ENCODE measurements around the gene ZNF850. TPM values are rescaled to one million over a fixed set of nuclear protein-coding genes. Genes with fewer than 3 reads are reported as not detected.
"Not testable (repeated sequence)": the region's sequence is repeated elsewhere in the genome, so short reads cannot be mapped to it uniquely, and the experiment has no call there.

The ZNF850 gene
- total RNA-seq, 1 experiment from 2014 or later, result 14.7 TPM

DNA sequence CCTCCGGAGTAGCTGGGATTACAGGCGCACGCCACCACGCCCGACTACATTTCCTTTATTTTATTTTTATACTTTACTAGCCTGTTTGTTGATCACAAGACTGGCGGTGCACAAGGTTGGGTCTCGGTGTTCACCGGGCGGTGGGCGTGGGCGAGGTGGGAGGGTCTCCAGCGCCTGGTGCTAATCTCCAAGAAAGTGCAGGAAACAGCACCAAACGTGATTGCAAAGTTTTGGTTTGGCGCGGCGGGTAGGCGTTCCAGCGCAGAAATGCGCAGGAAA, 24.0 kb upstream of the ZNF850 start:
- Histone ChIP-seq H3K9me3 (ENCODE audit: low read depth, low read length, poor library complexity, severe bottlenecking) (peaks cover 21% of the 10 kb centered on the region), H3K4me1 (ENCODE audit: insufficient read depth, low read length, poor library complexity, severe bottlenecking) (no peaks in the 10 kb centered on the region), H3K27ac (ENCODE audit: low read depth, low read length, poor library complexity, severe bottlenecking) (no peak overlapping the region), H3K4me3 (ENCODE audit: low read depth, low read length, poor library complexity, severe bottlenecking) (peak overlapping the region; percentile 59), H3K36me3 (ENCODE audit: insufficient read depth, low read length, poor library complexity, severe bottlenecking) (no peaks in the 10 kb centered on the region), H3K27me3 (replicated peaks; ENCODE audit: insufficient read depth, low read depth, low read length, poor library complexity) (no peaks in the 10 kb centered on the region)
- ChIA-PET CTCF (no interaction called here), POLR2A (ENCODE audit: low non-redundant PET) (no interaction called here)
- TF ChIP-seq EZH2 (IDR thresholded peaks at IDR 0.05; ENCODE audit: borderline replicate concordance, low read depth, low read length, poor library complexity, severe bottlenecking), result no peak
- TF ChIP-seq, protein P1, sequence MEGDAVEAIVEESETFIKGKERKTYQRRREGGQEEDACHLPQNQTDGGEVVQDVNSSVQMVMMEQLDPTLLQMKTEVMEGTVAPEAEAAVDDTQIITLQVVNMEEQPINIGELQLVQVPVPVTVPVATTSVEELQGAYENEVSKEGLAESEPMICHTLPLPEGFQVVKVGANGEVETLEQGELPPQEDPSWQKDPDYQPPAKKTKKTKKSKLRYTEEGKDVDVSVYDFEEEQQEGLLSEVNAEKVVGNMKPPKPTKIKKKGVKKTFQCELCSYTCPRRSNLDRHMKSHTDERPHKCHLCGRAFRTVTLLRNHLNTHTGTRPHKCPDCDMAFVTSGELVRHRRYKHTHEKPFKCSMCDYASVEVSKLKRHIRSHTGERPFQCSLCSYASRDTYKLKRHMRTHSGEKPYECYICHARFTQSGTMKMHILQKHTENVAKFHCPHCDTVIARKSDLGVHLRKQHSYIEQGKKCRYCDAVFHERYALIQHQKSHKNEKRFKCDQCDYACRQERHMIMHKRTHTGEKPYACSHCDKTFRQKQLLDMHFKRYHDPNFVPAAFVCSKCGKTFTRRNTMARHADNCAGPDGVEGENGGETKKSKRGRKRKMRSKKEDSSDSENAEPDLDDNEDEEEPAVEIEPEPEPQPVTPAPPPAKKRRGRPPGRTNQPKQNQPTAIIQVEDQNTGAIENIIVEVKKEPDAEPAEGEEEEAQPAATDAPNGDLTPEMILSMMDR (conservative IDR thresholded peaks at IDR 0.05; ENCODE audit: low read depth, low read length), result no peak
- DNase-seq (ENCODE audit: low spot score), result no peak
- intact Hi-C loops (cut with micrococcal nuclease; ENCODE audit: unreplicated experiment), result no loop called here
- no TSS peak for BruUV-seq (replicated peaks)

DNA sequence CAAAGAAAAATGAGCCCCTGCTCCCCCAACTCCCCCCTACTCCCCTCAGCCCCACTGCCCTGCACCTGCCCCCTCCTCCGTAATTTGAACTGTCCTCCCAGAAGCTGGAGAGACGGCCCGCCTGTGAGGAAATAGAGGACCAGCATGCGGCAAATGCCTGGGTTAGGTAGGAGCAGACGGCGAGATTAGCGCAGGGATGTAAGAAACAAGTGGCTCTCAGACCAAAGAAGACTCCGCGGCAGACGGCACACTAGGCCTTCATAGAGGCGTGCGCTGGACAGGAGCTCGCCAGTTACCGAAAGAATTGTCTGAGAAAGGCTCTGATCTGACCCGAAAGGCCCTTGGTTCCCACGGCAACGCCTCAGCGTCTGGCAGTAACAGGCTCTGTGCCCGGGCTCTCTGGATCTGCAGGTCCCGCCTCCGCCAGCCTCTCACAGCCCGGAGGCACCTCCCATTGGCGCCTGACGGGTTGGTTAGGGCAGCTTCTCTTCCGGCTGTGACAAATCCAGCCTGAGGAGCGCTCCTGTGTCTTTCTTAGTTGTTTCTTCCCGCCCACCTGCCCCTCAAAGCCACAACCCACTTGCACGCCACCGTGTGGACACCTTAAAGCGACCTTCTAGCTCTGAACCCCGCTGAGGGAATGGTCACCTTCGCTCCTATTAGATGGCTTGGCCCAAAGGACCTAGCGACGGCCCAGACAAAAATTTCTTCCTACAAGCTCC, 19.0 kb upstream of the ZNF850 start:
- CTCF ChIA-PET; POLR2A ChIA-PET (ENCODE audit: low non-redundant PET); intact Hi-C loops (cut with micrococcal nuclease; ENCODE audit: unreplicated experiment); H3K4me3 ChIP-seq (ENCODE audit: low read depth, low read length, poor library complexity, severe bottlenecking); H3K36me3 ChIP-seq (ENCODE audit: insufficient read depth, low read length, poor library complexity, severe bottlenecking); H3K27ac ChIP-seq (ENCODE audit: low read depth, low read length, poor library complexity, severe bottlenecking); DNase-seq (ENCODE audit: low spot score); BruUV-seq (replicated peaks); H3K27me3 ChIP-seq (replicated peaks; ENCODE audit: insufficient read depth, low read depth, low read length, poor library complexity); H3K4me1 ChIP-seq (ENCODE audit: insufficient read depth, low read length, poor library complexity, severe bottlenecking): not testable (repeated sequence)
- H3K9me3 ChIP-seq (ENCODE audit: low read depth, low read length, poor library complexity, severe bottlenecking), result peaks cover 12% of the 10 kb centered on the region

DNA sequence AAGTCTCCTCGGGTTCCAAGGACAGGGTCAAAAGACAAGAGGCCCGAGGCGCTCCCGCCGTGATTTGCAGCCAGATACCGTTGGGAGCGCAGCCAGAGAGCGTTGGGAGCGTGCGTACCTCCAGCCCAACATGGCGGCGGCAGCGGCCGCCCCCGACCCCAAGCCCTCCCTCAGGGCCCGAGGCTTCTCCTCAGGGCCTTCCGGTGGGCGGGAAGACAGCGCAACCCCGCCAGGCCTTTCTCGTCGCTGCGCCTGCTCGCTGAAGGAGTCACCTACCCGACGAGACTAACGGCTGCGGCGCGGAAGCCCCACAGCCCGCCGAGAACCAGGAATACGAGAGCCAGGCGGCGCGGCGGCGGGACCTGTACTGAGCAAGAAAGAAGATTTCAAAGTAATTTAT, 3.2 kb upstream of the ZNF850 start:
- intact Hi-C loops (cut with micrococcal nuclease; ENCODE audit: unreplicated experiment), result no loop called here
- DNase-seq (ENCODE audit: low spot score), result no peak
- H3K27ac ChIP-seq (ENCODE audit: low read depth, low read length, poor library complexity, severe bottlenecking), result no peak overlapping the region
- BruUV-seq (replicated peaks), result no TSS peak
- TF ChIP-seq EZH2 (IDR thresholded peaks at IDR 0.05; ENCODE audit: borderline replicate concordance, low read depth, low read length, poor library complexity, severe bottlenecking), result no peak
- TF ChIP-seq, protein P1 (conservative IDR thresholded peaks at IDR 0.05; ENCODE audit: low read depth, low read length), result no peak
- H3K4me1 ChIP-seq (ENCODE audit: insufficient read depth, low read length, poor library complexity, severe bottlenecking), result no peaks in the 10 kb centered on the region
- no peak overlapping the region for H3K4me3 ChIP-seq (ENCODE audit: low read depth, low read length, poor library complexity, severe bottlenecking)
- H3K36me3 ChIP-seq (ENCODE audit: insufficient read depth, low read length, poor library complexity, severe bottlenecking), result no peaks in the 10 kb centered on the region
- H3K9me3 ChIP-seq (ENCODE audit: low read depth, low read length, poor library complexity, severe bottlenecking), result peaks cover 21% of the 10 kb centered on the region
- POLR2A ChIA-PET (ENCODE audit: low non-redundant PET), result no interaction called here
- H3K27me3 ChIP-seq (replicated peaks; ENCODE audit: insufficient read depth, low read depth, low read length, poor library complexity), result no peaks in the 10 kb centered on the region
- CTCF ChIA-PET, result no interaction called here

DNA sequence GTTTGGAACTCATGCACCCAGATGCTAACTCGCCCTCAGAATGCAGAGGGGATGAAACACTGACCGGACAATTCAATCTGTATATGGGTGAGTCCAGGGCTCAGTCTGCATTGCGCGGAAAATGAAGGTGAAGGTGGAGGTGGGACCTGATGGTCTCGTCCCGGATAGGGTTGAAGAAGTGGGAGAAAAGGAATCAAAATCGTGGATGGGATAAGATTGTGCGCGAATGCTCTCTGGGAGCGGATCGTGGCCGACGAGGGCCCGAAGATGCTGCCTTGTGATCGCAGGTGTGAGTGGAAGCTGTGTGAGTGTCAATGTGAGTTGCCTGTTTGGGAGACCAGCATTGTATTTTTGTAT, 594 bp upstream of the ZNF850 start:
- DNase-seq (ENCODE audit: low spot score), result no peak
- Histone ChIP-seq H3K4me3 (ENCODE audit: low read depth, low read length, poor library complexity, severe bottlenecking) (peak overlapping the region; percentile 78), H3K36me3 (ENCODE audit: insufficient read depth, low read length, poor library complexity, severe bottlenecking) (peaks cover 3% of the 10 kb centered on the region), H3K9me3 (ENCODE audit: low read depth, low read length, poor library complexity, severe bottlenecking) (peaks cover 35% of the 10 kb centered on the region), H3K4me1 (ENCODE audit: insufficient read depth, low read length, poor library complexity, severe bottlenecking) (no peaks in the 10 kb centered on the region), H3K27ac (ENCODE audit: low read depth, low read length, poor library complexity, severe bottlenecking) (no peak overlapping the region), H3K27me3 (replicated peaks; ENCODE audit: insufficient read depth, low read depth, low read length, poor library complexity) (no peaks in the 10 kb centered on the region)
- CTCF ChIA-PET, result no interaction called here
- intact Hi-C loops (cut with micrococcal nuclease; ENCODE audit: unreplicated experiment), result no loop called here
- no peak for TF ChIP-seq EZH2 (IDR thresholded peaks at IDR 0.05; ENCODE audit: borderline replicate concordance, low read depth, low read length, poor library complexity, severe bottlenecking)
- no TSS peak for BruUV-seq (replicated peaks)
- POLR2A ChIA-PET (ENCODE audit: low non-redundant PET), result no interaction called here
